ENCODE results near the gene LMCD1.

LMCD1 gene

GRCh38 chr3:8597219-8597853 lies 95.7 kb downstream of the LMCD1 start:
- Histone ChIP-seq H3K4me3 (replicated peaks; ENCODE audit: low read depth, low read length) (no peak overlapping the region), H3K36me3 (ENCODE audit: control insufficient read depth, insufficient read depth, low read length) (no peaks in the 10 kb centered on the region), H3K27me3 (replicated peaks; ENCODE audit: control insufficient read depth, insufficient read depth, low read length) (no peaks in the 10 kb centered on the region; the same call in 1 of the 2 replicates)
- no peak for DNase-seq (ENCODE audit: extremely low read depth, insufficient read length)
- TF ChIP-seq CTCF (IDR thresholded peaks at IDR 0.05; ENCODE audit: insufficient read depth, low read length, poor library complexity, severe bottlenecking), result no peak

- H3K36me3 ChIP-seq (ENCODE audit: control insufficient read depth, insufficient read depth, low read length), result no peaks in the 10 kb centered on the region
- TF ChIP-seq CTCF (IDR thresholded peaks at IDR 0.05; ENCODE audit: insufficient read depth, low read length, poor library complexity, severe bottlenecking), result no peak
- no peaks in the 10 kb centered on the region; the same call in 1 of the 2 replicates for H3K27me3 ChIP-seq (replicated peaks; ENCODE audit: control insufficient read depth, insufficient read depth, low read length)
- no peak overlapping the region for H3K4me3 ChIP-seq (replicated peaks; ENCODE audit: low read depth, low read length)
- no peak for DNase-seq (ENCODE audit: extremely low read depth, insufficient read length)
Measured at GRCh38 chr3:8599146-8599545, 97.5 kb downstream of the LMCD1 start.

- H3K4me3 ChIP-seq (replicated peaks; ENCODE audit: low read depth, low read length), result no peak overlapping the region
- H3K27me3 ChIP-seq (replicated peaks; ENCODE audit: control insufficient read depth, insufficient read depth, low read length), result no peaks in the 10 kb centered on the region; the same call in 1 of the 2 replicates
- no peaks in the 10 kb centered on the region for H3K36me3 ChIP-seq (ENCODE audit: control insufficient read depth, insufficient read depth, low read length)
- no peak for TF ChIP-seq CTCF (IDR thresholded peaks at IDR 0.05; ENCODE audit: insufficient read depth, low read length, poor library complexity, severe bottlenecking)
- DNase-seq (ENCODE audit: extremely low read depth, insufficient read length), result no peak
Measured at GRCh38 chr3:8600457-8600856, 98.8 kb downstream of the LMCD1 start.

GRCh38 chr3:8603115-8603710 lies 101.6 kb downstream of the LMCD1 start:
- DNase-seq (ENCODE audit: extremely low read depth, insufficient read length), result no peak
- Histone ChIP-seq H3K27me3 (replicated peaks; ENCODE audit: control insufficient read depth, insufficient read depth, low read length) (no peaks in the 10 kb centered on the region; the same call in 1 of the 2 replicates), H3K4me3 (replicated peaks; ENCODE audit: low read depth, low read length) (no peak overlapping the region), H3K36me3 (ENCODE audit: control insufficient read depth, insufficient read depth, low read length) (no peaks in the 10 kb centered on the region)
- TF ChIP-seq CTCF (IDR thresholded peaks at IDR 0.05; ENCODE audit: insufficient read depth, low read length, poor library complexity, severe bottlenecking), result no peak

GRCh38 chr3:8604006-8604405 lies 102.4 kb downstream of the LMCD1 start:
- no peak for TF ChIP-seq CTCF (IDR thresholded peaks at IDR 0.05; ENCODE audit: insufficient read depth, low read length, poor library complexity, severe bottlenecking)
- no peak for DNase-seq (ENCODE audit: extremely low read depth, insufficient read length)
- no peaks in the 10 kb centered on the region for H3K36me3 ChIP-seq (ENCODE audit: control insufficient read depth, insufficient read depth, low read length)
- H3K4me3 ChIP-seq (replicated peaks; ENCODE audit: low read depth, low read length), result no peak overlapping the region
- H3K27me3 ChIP-seq (replicated peaks; ENCODE audit: control insufficient read depth, insufficient read depth, low read length), result no peaks in the 10 kb centered on the region; the same call in 1 of the 2 replicates
